K562 (cell line): ENCODE results near the gene ARV1. TPM values are rescaled to one million over a fixed set of nuclear protein-coding genes. Genes with fewer than 3 reads are reported as not detected.
A peak's percentile ranks its signal among the peaks of the same experiment; 100 is the strongest.

Experiments
- CHD7 ChIP-seq: fragments of 200-600 bp; sonication (generic); IDR thresholded peaks from one replicate; pipeline ENCODE4 v1.6.1; 2012; ENCODE audit warnings: mild to moderate bottlenecking, low read depth, low read length, inconsistent platforms
- EHMT2 ChIP-seq: fragments of 450-650 bp; IDR thresholded peaks from 2 replicates; pipeline ENCODE4 v1.6.1; 2018; ENCODE audit warnings: antibody characterized with exemption
- KAT8 ChIP-seq: fragments of 450-650 bp; IDR thresholded peaks from 2 replicates; pipeline ENCODE4 v1.6.1; 2016; ENCODE audit warnings: low read depth, mild to moderate bottlenecking
- MNT ChIP-seq, 2 experiments: fragments of 450-650 bp; conservative IDR thresholded peaks; 2 replicates each; pipeline ENCODE4 v1.6.1; 2017; ENCODE audit warnings: mild to moderate bottlenecking in 2 of 2, moderate library complexity in 2 of 2
- MTA1 ChIP-seq: fragments of 450-650 bp; IDR thresholded peaks from 2 replicates; pipeline ENCODE4 v1.6.1; 2017; ENCODE audit warnings: borderline replicate concordance
- NR1H2 ChIP-seq: sonication (generic); formaldehyde crosslinking; IDR thresholded peaks from 2 replicates; pipeline ENCODE4 v1.4.0; 2020; ENCODE audit warnings: mild to moderate bottlenecking, missing genetic modification reagents
- POLR2A ChIP-seq: fragments of 450-650 bp; conservative IDR thresholded peaks from 2 replicates; pipeline ENCODE4 v1.6.1; 2016
- PPARD ChIP-seq: fragments of 250-450 bp; sonication (Bioruptor Pico); IDR thresholded peaks from 2 replicates; pipeline ENCODE4 v1.8.0; 2022; ENCODE audit warnings: inconsistent platforms, mild to moderate bottlenecking, moderate library complexity
- SNRNP70 ChIP-seq: fragments of 200-400 bp; formaldehyde crosslinking; optimal IDR thresholded peaks from 2 replicates; pipeline ENCODE3; 2017; ENCODE audit warnings: low read depth, low read length
- ZBTB26 ChIP-seq: fragments of 450-650 bp; formaldehyde crosslinking; IDR thresholded peaks from 2 replicates; pipeline ENCODE4 v1.4.0; 2022; ENCODE audit warnings: missing genetic modification characterization
- ZBTB7A ChIP-seq: IDR thresholded peaks from 2 replicates; pipeline ENCODE4 v1.6.1; 2011; ENCODE audit warnings: low read depth, mild to moderate bottlenecking, low read length, moderate library complexity, borderline replicate concordance; ENCODE audit not compliant: control insufficient read depth
- ZNF133 ChIP-seq: fragments of 250-450 bp; sonication (Bioruptor Pico); IDR thresholded peaks from 2 replicates; pipeline ENCODE4 v1.4.0; 2020; ENCODE audit warnings: mild to moderate bottlenecking
- ZNF175 ChIP-seq: fragments of 200-800 bp; sonication (Bioruptor generic); IDR thresholded peaks from 2 replicates; pipeline ENCODE4 v1.6.1; 2016; ENCODE audit warnings: low read depth, mild to moderate bottlenecking, missing genetic modification characterization, missing compliant biosample characterization
- ZNF384 ChIP-seq: IDR thresholded peaks from 2 replicates; pipeline ENCODE4 v1.6.1; 2012; ENCODE audit warnings: low read depth, low read length, improper control_type of control experiment
- polyA plus RNA-seq, 8 experiments: library from polyadenylated mRNA; depleted of rRNA in 4 of 8; stranded (reverse) in 5 of 8; unstranded in 3 of 8; fragments of >200 nt; fragmentation: Nextera tagmentation in 2 of 8; fragmentation: Illumina TruSeq in 1 of 8; extraction: Ambion mirVana in 2 of 8; extraction: Trizol in 1 of 8; gene quantifications; 2 replicates each; pipeline versions ENCODE4 v1.2.1 to v1.2.3, GENCODE V29; 2011 to 2014; ENCODE audit warnings: inconsistent platforms in 1 of 8, missing spikeins in 1 of 8
- total RNA-seq, 7 experiments: library from RNA; depleted of rRNA in 6 of 7; stranded (reverse); fragments of >200 nt in 6 of 7; fragmentation: Illumina TruSeq in 2 of 7; extraction: Trizol in 2 of 7; gene quantifications; 2 replicates each; pipeline versions ENCODE4 v1.2.1 to v1.2.3, GENCODE V29; 2011 to 2021; ENCODE audit warnings: low replicate concordance in 1 of 7

Gene ARV1
- total and polyA plus RNA-seq, 9 of the 15 experiments (the other 6 are each of a cell fraction or from before 2014, with no cell fraction given): 54.8 to 139 (median 74.0) TPM

- TF ChIP-seq MNT (conservative IDR thresholded peaks at IDR 0.05) (0 out of 4 replicates have a peak, but pooled peaks of 1 of the 2 experiments have one; percentile 22), CHD7 (no peak), NR1H2 (no peak), ZBTB7A (peak; percentile 36; the same call in 1 of the 2 replicates), PPARD (no peak), ZNF175 (CRISPR knock-in tag) (no peak), POLR2A (peak; percentile 83), MTA1 (0 out of 2 replicates have a peak, but pooled peaks have one; percentile 44), ZBTB26 (CRISPR knock-in tag) (0 out of 2 replicates have a peak, but pooled peaks have one; percentile 28), ZNF133 (no peak), SNRNP70 (no peak), ZNF384 (no peak), KAT8 (no peak), EHMT2 (no peak; the same call in 1 of the 2 replicates)
Measured at GRCh38 chr1:231040019-231040799, 61.3 kb downstream of the ARV1 start, which contains the start of gene FAM89A (continued).
